Gastrocnemius medialis (tissue), 4 donors: Measurements from ENCODE around the gene PLD2. TPM values are rescaled to one million over a fixed set of nuclear protein-coding genes. Genes with fewer than 3 reads are reported as not detected.
A peak's percentile ranks its signal among the peaks of the same experiment; 100 is the strongest.
"Not testable (repeated sequence)": the region's sequence is repeated elsewhere in the genome, so short reads cannot be mapped to it uniquely, and the experiment has no call there.

Experiments used
- ATAC-seq, 2 donors: fragments of 150-250 bp; one replicate each; pipeline ENCODE4 v1.9.1; 2016
- DNase-seq, 2 donors: peaks; one replicate each; pipeline ENCODE4 v3.0.0-alpha.2; 2019
- H3K27ac ChIP-seq, 4 donors: fragments of 200-600 bp; sonication (generic); 1 replicate in 1 of 4; 2 replicates in 3 of 4; pipeline ENCODE4 v1.5.1; 2016 to 2018; ENCODE audit warnings: mild to moderate bottlenecking in 2 of 4, moderate library complexity in 1 of 4
- H3K27me3 ChIP-seq, 3 donors: fragments of 200-600 bp; sonication (generic) in 2 of 3; 1 replicate in 1 of 3; 2 replicates in 2 of 3; pipeline versions ENCODE4 v1.5.1 to v1.6.0; 2016 to 2019; ENCODE audit warnings: mild to moderate bottlenecking in 1 of 3, moderate library complexity in 1 of 3
- H3K36me3 ChIP-seq, 2 donors: fragments of 200-600 bp; sonication (generic) in 1 of 2; one replicate each; pipeline ENCODE4 v1.5.1; 2017 to 2018
- H3K4me1 ChIP-seq, 2 donors: fragments of 200-600 bp; sonication (generic) in 1 of 2; one replicate each; pipeline ENCODE4 v1.5.1; 2016 to 2017; ENCODE audit warnings: mild to moderate bottlenecking in 2 of 2
- H3K4me3 ChIP-seq, 4 donors: fragments of 200-600 bp; sonication (generic) in 3 of 4; 1 replicate in 1 of 4; 2 replicates in 3 of 4; pipeline ENCODE4 v1.5.1; 2016 to 2019; ENCODE audit warnings: mild to moderate bottlenecking in 2 of 4
- H3K9me3 ChIP-seq, 3 donors: fragments of 200-600 bp; sonication (generic) in 2 of 3; 1 replicate in 1 of 3; 2 replicates in 2 of 3; pipeline ENCODE4 v1.5.1; 2016 to 2019
- POLR2A ChIP-seq, 2 donors: fragments of 450-650 bp; IDR thresholded peaks; one replicate each; pipeline ENCODE4 v1.6.1; 2017; ENCODE audit warnings: antibody characterized with exemption in 2 of 2, mild to moderate bottlenecking in 2 of 2, moderate library complexity in 2 of 2
- in situ Hi-C, 4 donors: fragments of 200-750 bp; cut with MboI; loops; one replicate each; pipeline versions ENCODE4 v1.15.0 to v1.8.0; 2017; ENCODE audit warnings: low sequenced_read_pairs in 4 of 4
- intact Hi-C: fragments of 100-400 bp; cut with DNase I; formaldehyde crosslinking; loops from one replicate; pipeline ENCODE4 v1.15.1; 2023; ENCODE audit warnings: low total_unique reads
- total RNA-seq, 4 donors: library from RNA; depleted of rRNA; stranded (reverse); fragments of >200 nt; gene quantifications; one replicate each; pipeline versions ENCODE4 v1.1.0 to v1.2.3, GENCODE V29; 2016
- TF ChIP-seq, protein P1 (sequence below), 5 experiments: fragments of 450-650 bp in 3 of 5; fragments of 200-600 bp in 2 of 5; sonication (generic) in 2 of 5; IDR thresholded peaks in 4 of 5; conservative IDR thresholded peaks in 1 of 5; 1 replicate in 4 of 5; 2 replicates in 1 of 5; pipeline ENCODE4 v1.5.1; 2016 to 2019; ENCODE audit warnings: antibody characterized with exemption in 5 of 5, mild to moderate bottlenecking in 3 of 5, moderate library complexity in 3 of 5

The PLD2 gene
- total RNA-seq, 4 donors from 2014 or later: 2.8 to 5.8 (median 4.2) TPM

- intact Hi-C loops (no loop called here), in situ Hi-C loops (no loop called here)
- H3K36me3 ChIP-seq: no peaks in the 10 kb centered on the region
- TF ChIP-seq POLR2A (IDR thresholded peaks at IDR 0.05): no peak
- TF ChIP-seq, protein P1, sequence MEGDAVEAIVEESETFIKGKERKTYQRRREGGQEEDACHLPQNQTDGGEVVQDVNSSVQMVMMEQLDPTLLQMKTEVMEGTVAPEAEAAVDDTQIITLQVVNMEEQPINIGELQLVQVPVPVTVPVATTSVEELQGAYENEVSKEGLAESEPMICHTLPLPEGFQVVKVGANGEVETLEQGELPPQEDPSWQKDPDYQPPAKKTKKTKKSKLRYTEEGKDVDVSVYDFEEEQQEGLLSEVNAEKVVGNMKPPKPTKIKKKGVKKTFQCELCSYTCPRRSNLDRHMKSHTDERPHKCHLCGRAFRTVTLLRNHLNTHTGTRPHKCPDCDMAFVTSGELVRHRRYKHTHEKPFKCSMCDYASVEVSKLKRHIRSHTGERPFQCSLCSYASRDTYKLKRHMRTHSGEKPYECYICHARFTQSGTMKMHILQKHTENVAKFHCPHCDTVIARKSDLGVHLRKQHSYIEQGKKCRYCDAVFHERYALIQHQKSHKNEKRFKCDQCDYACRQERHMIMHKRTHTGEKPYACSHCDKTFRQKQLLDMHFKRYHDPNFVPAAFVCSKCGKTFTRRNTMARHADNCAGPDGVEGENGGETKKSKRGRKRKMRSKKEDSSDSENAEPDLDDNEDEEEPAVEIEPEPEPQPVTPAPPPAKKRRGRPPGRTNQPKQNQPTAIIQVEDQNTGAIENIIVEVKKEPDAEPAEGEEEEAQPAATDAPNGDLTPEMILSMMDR (IDR thresholded peaks at IDR 0.05 in 4 of 5, conservative IDR thresholded peaks at IDR 0.05 in 1 of 5): no peak
- no peaks in the 10 kb centered on the region for H3K9me3 ChIP-seq
- H3K4me3 ChIP-seq: no peak overlapping the region
- no peak overlapping the region for H3K27ac ChIP-seq
- H3K27me3 ChIP-seq: no peaks in the 10 kb centered on the region
- no peaks in the 10 kb centered on the region for H3K4me1 ChIP-seq
- no peak for ATAC-seq
- no peak for DNase-seq
Observed at GRCh38 chr17:4823373-4824089, 16.6 kb downstream of the PLD2 start.

DNA sequence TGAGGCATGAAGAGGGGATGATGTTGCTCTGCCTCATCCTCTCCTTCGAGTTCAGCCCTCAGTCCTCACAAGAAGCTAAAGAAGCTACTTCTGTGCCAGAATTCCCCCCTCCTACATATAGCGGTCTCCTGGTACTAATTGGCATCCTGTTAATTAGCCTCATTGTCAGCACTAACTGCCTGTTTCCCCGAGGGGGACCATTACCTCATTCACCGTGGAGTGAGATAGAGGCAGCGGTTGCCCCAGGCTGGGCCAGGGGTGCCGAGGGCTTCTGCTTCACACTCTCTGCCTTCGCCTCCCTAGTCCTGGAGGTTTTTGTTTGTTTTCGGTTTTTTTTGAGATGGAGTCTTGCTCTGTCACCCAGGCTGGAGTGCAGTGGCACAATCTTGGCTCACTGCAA is 20.4 kb downstream of the PLD2 start:
- Histone ChIP-seq H3K4me1 (no peaks in the 10 kb centered on the region), H3K9me3 (no peaks in the 10 kb centered on the region), H3K27ac (no peak overlapping the region), H3K27me3 (no peaks in the 10 kb centered on the region), H3K4me3 (no peak overlapping the region), H3K36me3 (no peaks in the 10 kb centered on the region)
- TF ChIP-seq, protein P1 (IDR thresholded peaks at IDR 0.05 in 4 of 5, conservative IDR thresholded peaks at IDR 0.05 in 1 of 5): no peak
- TF ChIP-seq POLR2A (IDR thresholded peaks at IDR 0.05): no peak
- intact Hi-C loops (no loop called here), in situ Hi-C loops (no loop called here)
- no peak for DNase-seq
- no peak for ATAC-seq

DNA sequence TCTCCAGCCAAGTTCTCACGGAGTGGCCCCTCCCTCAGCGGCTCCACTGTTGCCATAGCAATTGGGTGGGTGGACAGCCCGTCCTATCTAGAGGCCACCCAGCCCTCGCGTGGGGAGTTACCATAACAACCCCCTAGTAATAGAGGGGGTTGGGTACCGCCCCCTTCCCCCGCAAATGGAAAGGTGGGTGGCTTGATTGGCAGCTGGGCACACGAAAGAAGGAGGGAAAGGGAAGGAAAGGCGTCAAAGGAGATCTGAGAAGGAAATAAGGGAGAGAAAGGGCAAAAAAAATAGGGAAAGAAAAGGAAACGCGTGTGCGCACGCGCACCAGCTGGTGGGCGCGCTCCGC is 25.9 kb downstream of the PLD2 start:
- H3K9me3 ChIP-seq, H3K36me3 ChIP-seq, H3K27me3 ChIP-seq, in situ Hi-C loops, DNase-seq: not testable (repeated sequence)
- ATAC-seq: peak; percentile 1 to 11
- Histone ChIP-seq H3K4me1 (peaks cover 17 to 30% of the 10 kb centered on the region in 2 donors), H3K4me3 (peak overlapping the region; percentile 74 to 89 (median 80)), H3K27ac (peak overlapping the region; percentile 83 to 96 (median 89))
- intact Hi-C loops: loop anchor here (1.0 to 2.0 kb wide), 3 partner anchors 26 to 102 kb away; partner anchors contain the start of genes MED11 and PLD2

- TF ChIP-seq, protein P1 (IDR thresholded peaks at IDR 0.05 in 4 of 5, conservative IDR thresholded peaks at IDR 0.05 in 1 of 5): no peak
- peak; percentile 91 to 93 for TF ChIP-seq POLR2A (IDR thresholded peaks at IDR 0.05)
- in situ Hi-C loops: no loop called here
- Histone ChIP-seq H3K27me3 (no peaks in the 10 kb centered on the region), H3K27ac (peak within 1 kb of the TSS; percentile 83 to 96 (median 89)), H3K9me3 (no peaks in the 10 kb centered on the region), H3K4me1 (peaks cover 19 to 34% of the 10 kb centered on the region in 2 donors), H3K36me3 (no peaks in the 10 kb centered on the region), H3K4me3 (peak within 1 kb of the TSS; percentile 74 to 89 (median 80))
- intact Hi-C loops: loop anchor here (1.0 to 2.0 kb wide), 3 partner anchors 26 to 102 kb away; partner anchors contain the start of genes MED11 and PLD2
- ATAC-seq (peak; percentile 95 to 96), DNase-seq (peak; percentile 78 to 88)
Observed at GRCh38 chr17:4833178-4833940, 26.4 kb downstream of the PLD2 start, which contains the start of gene MINK1. Gene MINK1 (plus strand): TSS chr17:4833340. CDS start chr17:4833584, 244 bp downstream.
